ENCODE data around the gene STX8. TPM values are rescaled to one million over a fixed set of nuclear protein-coding genes. Genes with fewer than 3 reads are reported as not detected.

Gene STX8
- total and polyA plus RNA-seq, 9 of the 15 experiments (the other 6 are each of a cell fraction or from before 2014, with no cell fraction given) = 14.6 to 42.5 (median 22.1) TPM

DNA sequence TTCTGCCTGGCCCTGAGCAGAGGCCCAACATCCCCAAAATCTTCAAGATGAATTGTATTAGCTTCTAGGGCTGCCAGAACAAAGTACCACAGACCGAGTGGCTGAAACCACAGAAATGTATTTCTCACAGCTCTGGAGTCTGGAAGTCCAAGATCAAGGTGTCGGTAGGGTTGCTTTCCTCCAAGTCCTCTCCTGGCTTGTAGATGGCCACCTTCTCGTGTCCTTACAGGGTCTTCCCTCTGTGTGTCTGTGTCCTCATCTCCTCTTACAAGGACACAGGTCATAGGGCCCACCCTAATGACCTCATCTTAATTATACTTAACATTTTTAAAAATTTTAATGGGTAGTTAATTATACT is 338.6 kb downstream of the STX8 start (continued):
- TF ChIP-seq, protein P1, sequence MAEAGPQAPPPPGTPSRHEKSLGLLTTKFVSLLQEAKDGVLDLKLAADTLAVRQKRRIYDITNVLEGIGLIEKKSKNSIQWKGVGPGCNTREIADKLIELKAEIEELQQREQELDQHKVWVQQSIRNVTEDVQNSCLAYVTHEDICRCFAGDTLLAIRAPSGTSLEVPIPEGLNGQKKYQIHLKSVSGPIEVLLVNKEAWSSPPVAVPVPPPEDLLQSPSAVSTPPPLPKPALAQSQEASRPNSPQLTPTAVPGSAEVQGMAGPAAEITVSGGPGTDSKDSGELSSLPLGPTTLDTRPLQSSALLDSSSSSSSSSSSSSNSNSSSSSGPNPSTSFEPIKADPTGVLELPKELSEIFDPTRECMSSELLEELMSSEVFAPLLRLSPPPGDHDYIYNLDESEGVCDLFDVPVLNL (CRISPR knock-in tag; IDR thresholded peaks at IDR 0.05; ENCODE audit: low read depth) = no peak
- no peak for TF ChIP-seq HEY1 (CRISPR knock-in tag; IDR thresholded peaks at IDR 0.05; ENCODE audit: borderline replicate concordance)
- TF ChIP-seq SMARCB1 (IDR thresholded peaks at IDR 0.05; ENCODE audit: insufficient read length, low read depth) = no peak
- no peak for TF ChIP-seq SIN3B (IDR thresholded peaks at IDR 0.05; ENCODE audit: low read depth)
- no peak for TF ChIP-seq GTF2A2 (tag; IDR thresholded peaks at IDR 0.05)
- no peak for TF ChIP-seq CSDE1 (IDR thresholded peaks at IDR 0.05)
- no peak for TF ChIP-seq FOXP1 (CRISPR knock-in tag; IDR thresholded peaks at IDR 0.05)
- no peak for TF ChIP-seq ZNF140 (CRISPR knock-in tag; IDR thresholded peaks at IDR 0.05)

- Histone ChIP-seq H3K36me3 (ENCODE audit: control insufficient read depth, insufficient read depth, low read length) (no peaks in the 10 kb centered on the region), H4K20me1 (replicated peaks; ENCODE audit: control insufficient read depth, insufficient read depth, low read length) (0 out of 2 replicates have a peak, but pooled peaks cover 5% of the 10 kb centered on the region), H3K9me3 (replicated peaks; ENCODE audit: control insufficient read depth, insufficient read depth, low read depth, low read length) (no peaks in the 10 kb centered on the region), H3K27me3 (ENCODE audit: control insufficient read depth in 2 of 2, insufficient read depth in 2 of 2, low read length in 2 of 2) (peaks cover 0 to 28% of the 10 kb centered on the region in 2 experiments; a peak in 2 of 5 replicates), H3K79me2 (ENCODE audit: control insufficient read depth, insufficient read depth, low read length) (no peaks in the 10 kb centered on the region), H2AFZ (ENCODE audit: low read depth, low read length) (no peak overlapping the region), H3K27ac (ENCODE audit: extremely low read depth, low read depth, low read length) (no peak overlapping the region), H3K4me3 (no peak overlapping the region), H3K4me2 (ENCODE audit: insufficient read depth, low read length) (no peak overlapping the region), H3K9ac (ENCODE audit: insufficient read depth in 1 of 2, low read depth in 2 of 2, low read length in 2 of 2) (no peak overlapping the region), H3K4me1 (replicated peaks in 1 of 2; ENCODE audit: control insufficient read depth in 2 of 2, insufficient read depth in 2 of 2, low read length in 2 of 2) (peaks cover 0 to 20% of the 10 kb centered on the region in 2 experiments; a peak in 2 of 5 replicates), H3K9me1 (ENCODE audit: control insufficient read depth, insufficient read depth, low read length) (no peaks in the 10 kb centered on the region)
- FAIRE-seq = no peak
- ChIA-PET CTCF (ENCODE audit: low intra/inter-chr PET ratio) (no interaction called here), POLR2A (no interaction called here)
- WGBS (ENCODE audit: insufficient coverage, low coverage, missing lambda C conversion rate) = 4% methylated on average over 4 of the region's 7 CpGs
- in situ Hi-C loops (cut with MboI) (no loop called here), intact Hi-C loops (cut with micrococcal nuclease) (no loop called here)
- no peak for DNase-seq (ENCODE audit: extremely low read depth in 1 of 4, low spot score in 3 of 4)
- TF ChIP-seq ZNF561 (CRISPR knock-in tag; conservative IDR thresholded peaks at IDR 0.05) (no peak), MXI1 (IDR thresholded peaks at IDR 0.05; ENCODE audit: low read depth, low read length) (no peak), ARID1B (IDR thresholded peaks at IDR 0.05) (no peak), CREBBP (IDR thresholded peaks at IDR 0.05; ENCODE audit: low read depth, low read length) (no peak), ZNF23 (CRISPR knock-in tag; IDR thresholded peaks at IDR 0.05) (no peak)
- TF ChIP-seq, protein P2, sequence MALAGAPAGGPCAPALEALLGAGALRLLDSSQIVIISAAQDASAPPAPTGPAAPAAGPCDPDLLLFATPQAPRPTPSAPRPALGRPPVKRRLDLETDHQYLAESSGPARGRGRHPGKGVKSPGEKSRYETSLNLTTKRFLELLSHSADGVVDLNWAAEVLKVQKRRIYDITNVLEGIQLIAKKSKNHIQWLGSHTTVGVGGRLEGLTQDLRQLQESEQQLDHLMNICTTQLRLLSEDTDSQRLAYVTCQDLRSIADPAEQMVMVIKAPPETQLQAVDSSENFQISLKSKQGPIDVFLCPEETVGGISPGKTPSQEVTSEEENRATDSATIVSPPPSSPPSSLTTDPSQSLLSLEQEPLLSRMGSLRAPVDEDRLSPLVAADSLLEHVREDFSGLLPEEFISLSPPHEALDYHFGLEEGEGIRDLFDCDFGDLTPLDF (CRISPR knock-in tag; IDR thresholded peaks at IDR 0.05) = no peak
- no TSS peak for BruUV-seq (replicated peaks)
- no peak for ATAC-seq
Measured at GRCh38 chr17:9236286-9237052, 339.2 kb downstream of the STX8 start.
